Measurements from ENCODE around the gene NFIC. TPM values are rescaled to one million over a fixed set of nuclear protein-coding genes. Genes with fewer than 3 reads are reported as not detected.
A peak's percentile ranks its signal among the peaks of the same experiment; 100 is the strongest.

The NFIC gene
- total RNA-seq = 173 TPM
- 20.3 TPM for polyA plus RNA-seq (ENCODE audit: insufficient read depth, low read depth, low replicate concordance)
- long read RNA-seq, donor 1, partial matches to known transcripts = 167 of 467 reads
- long read RNA-seq, donor 1, other reads (novel, unspliced or antisense) = 296 of 467 reads
- long read RNA-seq, donor 2, partial matches to known transcripts = 0 of 3 reads
- long read RNA-seq, donor 2, other reads (novel, unspliced or antisense) = 0 of 3 reads
- long read RNA-seq, donor 3, transcript NFIC-202 (10 exons, 1,755 nt) = major isoform, 6 of 7 reads
- long read RNA-seq, donor 3, partial matches to known transcripts = 0 of 7 reads
- long read RNA-seq, donor 3, other reads (novel, unspliced or antisense) = 0 of 7 reads
- long read RNA-seq, donor 4, transcript NFIC-202 (10 exons, 1,755 nt) = major isoform, 7 of 15 reads
- long read RNA-seq, donor 4, partial matches to known transcripts = 8 of 15 reads
- long read RNA-seq, donor 4, other reads (novel, unspliced or antisense) = 0 of 15 reads
- long read RNA-seq, donor 5 = 0 reads
- long read RNA-seq, donor 6, partial matches to known transcripts = 114 of 759 reads
- long read RNA-seq, donor 6, other reads (novel, unspliced or antisense) = 645 of 759 reads
- long read RNA-seq, donor 7, full-length matches to known transcripts = 33 of 145 reads
- long read RNA-seq, donor 7, partial matches to known transcripts = 8 of 145 reads
- long read RNA-seq, donor 7, other reads (novel, unspliced or antisense) = 104 of 145 reads
- long read RNA-seq, donor 8, full-length matches to known transcripts = 7 of 13 reads
- long read RNA-seq, donor 8, partial matches to known transcripts = 6 of 13 reads
- long read RNA-seq, donor 8, other reads (novel, unspliced or antisense) = 0 of 13 reads
- long read RNA-seq, donor 9, partial matches to known transcripts = 0 of 2 reads
- long read RNA-seq, donor 9, other reads (novel, unspliced or antisense) = 0 of 2 reads
- long read RNA-seq, donor 10, partial matches to known transcripts = 5 of 8 reads
- long read RNA-seq, donor 10, other reads (novel, unspliced or antisense) = 0 of 8 reads

DNA sequence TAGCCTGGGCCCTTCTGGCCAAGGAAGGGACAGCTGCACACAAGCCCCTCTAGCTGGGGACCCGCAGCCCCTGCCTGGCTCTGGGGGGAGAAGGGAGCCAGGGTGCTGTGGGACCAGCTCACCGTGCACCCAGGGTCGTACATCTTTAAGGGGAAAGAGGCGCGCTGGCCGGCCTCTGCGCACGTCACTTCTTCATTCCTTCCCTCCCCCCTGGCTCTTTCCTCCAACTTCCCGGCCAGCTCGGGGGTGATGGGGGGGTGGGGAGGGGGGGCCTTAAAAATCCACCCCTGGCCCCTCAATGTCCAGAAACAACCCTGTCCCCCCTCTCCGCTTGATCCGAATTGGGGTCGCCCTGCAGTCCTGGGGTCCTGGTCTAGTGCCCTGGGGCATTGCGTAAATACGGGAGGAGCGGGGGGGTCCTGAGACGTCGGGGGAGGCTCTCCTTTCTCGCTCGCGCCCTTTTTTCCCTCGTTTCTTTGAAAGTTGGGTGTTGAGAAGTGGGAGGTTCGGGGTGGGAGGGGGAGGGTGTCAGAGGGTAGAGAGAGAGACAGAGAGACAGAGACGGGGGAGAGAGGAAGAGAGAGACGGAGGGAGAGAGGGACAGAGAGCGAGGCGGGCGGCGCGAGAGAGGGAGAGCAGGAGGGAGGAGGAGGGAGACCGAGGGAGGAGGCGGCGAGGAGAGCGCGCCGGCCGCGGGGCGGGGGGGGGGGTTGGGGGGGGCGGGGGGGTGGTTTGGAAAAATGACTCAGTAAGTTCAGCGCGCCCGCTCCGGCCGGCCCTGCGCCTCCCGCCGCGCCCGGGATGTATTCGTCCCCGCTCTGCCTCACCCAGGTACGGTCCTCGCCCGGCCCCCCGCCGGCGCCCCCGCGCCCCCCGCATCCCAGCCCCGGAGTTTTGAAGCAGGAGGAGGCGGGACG is at the start of gene NFIC:
Gene NFIC, plus strand, starts transcription at position 748 of the 917 bp plus-strand sequence. Its CDS starts 54 bp downstream, at position 802.
- intact Hi-C loops (cut with DNase I) = no loop called here
- H3K27ac ChIP-seq (ENCODE audit: low read depth in 2 of 2, low read length in 2 of 2) = peak within 1 kb of the TSS; percentile 92 to 94
- no peaks in the 10 kb centered on the region for H3K36me3 ChIP-seq (ENCODE audit: control insufficient read depth in 2 of 3, insufficient read depth in 3 of 3, low read length in 3 of 3)
- TF ChIP-seq CTCF (IDR thresholded peaks at IDR 0.05; ENCODE audit: borderline replicate concordance, extremely low read depth, insufficient read depth) = no peak
- H3K27me3 ChIP-seq (ENCODE audit: control insufficient read depth, insufficient read depth, low read length) = peaks cover 3% of the 10 kb centered on the region
- peaks cover 4 to 43% (median 38%) of the 10 kb centered on the region in 3 donors for H3K4me1 ChIP-seq (ENCODE audit: control insufficient read depth in 2 of 3, insufficient read depth in 2 of 3, low read depth in 1 of 3, low read length in 3 of 3)
- H3K9ac ChIP-seq (ENCODE audit: low read length in 3 of 3) = peak within 1 kb of the TSS in 2 of 3 donors; percentile 50 to 80
- FAIRE-seq (no peak), DNase-seq (peak; percentile 46 to 95 (median 74))
- H3K9me3 ChIP-seq (ENCODE audit: control insufficient read depth in 2 of 3, insufficient read depth in 1 of 3, low read length in 3 of 3) = no peaks in the 10 kb centered on the region
- peak within 1 kb of the TSS; percentile 17 to 72 (median 60) for H3K4me3 ChIP-seq (ENCODE audit: low read length in 3 of 3)

DNA sequence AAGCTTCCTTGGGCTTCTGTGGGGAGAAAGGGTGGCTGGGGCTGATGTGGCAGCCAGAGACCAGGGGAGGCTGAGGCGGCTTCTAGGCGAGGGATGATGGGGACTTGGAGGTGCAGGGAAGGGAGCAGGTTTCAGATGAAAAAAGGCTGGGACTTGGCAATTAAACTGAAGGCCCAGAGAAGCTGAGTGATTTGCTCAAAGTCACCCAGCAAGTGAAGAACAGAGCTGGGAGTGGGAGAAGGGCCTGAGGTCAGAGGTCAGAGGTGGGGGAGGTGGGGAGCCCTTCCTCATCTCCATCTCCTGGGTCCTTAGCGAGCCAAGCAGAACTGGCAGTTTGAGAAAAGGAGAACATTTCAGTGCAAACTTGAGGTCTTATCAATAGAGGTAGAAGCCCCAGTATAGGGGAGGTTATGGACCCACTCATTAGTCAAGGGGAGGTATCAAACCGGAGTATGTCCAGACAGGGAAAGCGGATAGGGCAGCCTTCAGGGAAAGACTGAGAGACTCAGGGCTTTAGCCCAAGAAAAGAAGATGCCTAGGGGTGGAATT is 49.6 kb upstream of the NFIC start:
- no peak overlapping the region for H3K9ac ChIP-seq (ENCODE audit: low read length in 3 of 3)
- H3K27me3 ChIP-seq (ENCODE audit: control insufficient read depth, insufficient read depth, low read length) = peaks cover 2% of the 10 kb centered on the region
- intact Hi-C loops (cut with DNase I) = no loop called here
- DNase-seq (no peak), FAIRE-seq (no peak)
- no peak overlapping the region for H3K4me3 ChIP-seq (ENCODE audit: low read length in 3 of 3)
- no peaks in the 10 kb centered on the region for H3K4me1 ChIP-seq (ENCODE audit: control insufficient read depth in 2 of 3, insufficient read depth in 2 of 3, low read depth in 1 of 3, low read length in 3 of 3)
- H3K27ac ChIP-seq (ENCODE audit: low read depth in 2 of 2, low read length in 2 of 2) = no peak overlapping the region
- H3K9me3 ChIP-seq (ENCODE audit: control insufficient read depth in 2 of 3, insufficient read depth in 1 of 3, low read length in 3 of 3) = no peaks in the 10 kb centered on the region
- TF ChIP-seq CTCF (IDR thresholded peaks at IDR 0.05; ENCODE audit: borderline replicate concordance, extremely low read depth, insufficient read depth) = no peak
- H3K36me3 ChIP-seq (ENCODE audit: control insufficient read depth in 2 of 3, insufficient read depth in 3 of 3, low read length in 3 of 3) = no peaks in the 10 kb centered on the region

Data from kidney (tissue), 22 donors.